GM19328 (cell line): ENCODE data around the gene PPIA.
"Not testable (repeated sequence)": the region's sequence is repeated elsewhere in the genome, so short reads cannot be mapped to it uniquely, and the experiment has no call there.

Experiments
- ATAC-seq: cut with Tn5 transposase; IDR thresholded peaks from one replicate; pipeline ENCODE4 v1.9.1; 2021; ENCODE audit warnings: mild to moderate bottlenecking, moderate library complexity; ENCODE audit not compliant: unreplicated experiment

PPIA gene

GRCh38 chr7:44819292-44819691, 22.8 kb downstream of the PPIA start:
- ATAC-seq: no peak

- ATAC-seq: no peak
Observed at GRCh38 chr7:44823255-44823781, 26.8 kb downstream of the PPIA start.

GRCh38 chr7:44824894-44825526, 28.5 kb downstream of the PPIA start:
- no peak for ATAC-seq

DNA sequence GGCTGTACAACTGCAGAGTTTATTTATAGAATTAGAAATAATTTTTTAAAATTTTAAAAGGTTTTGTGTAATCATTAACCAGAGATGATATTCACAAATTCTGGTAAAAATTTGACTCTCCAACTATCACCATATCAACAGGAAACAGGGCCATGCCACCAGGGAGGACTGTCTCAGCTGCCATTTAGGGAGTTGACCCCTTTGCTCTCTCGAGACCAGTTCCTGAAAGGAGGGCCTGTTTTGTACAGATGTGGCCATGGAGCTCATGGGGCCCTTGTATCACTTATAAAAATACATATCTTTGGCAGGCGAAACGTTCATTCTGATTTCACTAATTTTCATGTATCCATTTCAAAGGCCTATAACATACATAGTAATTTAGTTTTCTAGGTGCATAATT, 31.1 kb downstream of the PPIA start:
- no peak for ATAC-seq

DNA sequence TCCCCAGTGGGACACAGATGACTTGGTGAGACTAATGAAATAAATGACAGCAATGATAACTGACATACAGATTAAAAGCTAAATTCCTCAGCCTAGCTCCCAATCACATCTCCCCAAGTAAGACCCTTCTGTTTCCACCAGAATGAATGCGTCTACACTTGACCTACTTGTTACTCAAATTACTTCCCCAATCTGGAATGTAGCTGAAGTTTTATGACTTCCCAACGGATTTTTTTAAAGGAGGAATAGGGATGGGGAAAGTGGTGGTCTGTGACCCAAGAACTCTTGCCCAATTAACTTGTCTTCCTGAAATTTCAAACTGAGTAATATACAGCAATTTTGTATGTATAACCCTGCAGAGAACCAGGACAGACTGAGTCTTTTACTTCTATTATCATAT, 42.3 kb downstream of the PPIA start:
- no peak for ATAC-seq

GRCh38 chr7:44842675-44843074, 46.2 kb downstream of the PPIA start:
- ATAC-seq: not testable (repeated sequence)

- ATAC-seq: not testable (repeated sequence)
Observed at GRCh38 chr7:44843440-44843839, 47.0 kb downstream of the PPIA start.

- ATAC-seq: no peak
Observed at GRCh38 chr7:44845451-44845850, 49.0 kb downstream of the PPIA start.

- ATAC-seq: not testable (repeated sequence)
Observed at GRCh38 chr7:44846390-44846789, 49.9 kb downstream of the PPIA start.

GRCh38 chr7:44846816-44847508, 50.5 kb downstream of the PPIA start:
- ATAC-seq: no peak

GRCh38 chr7:44847509-44847919, 51.0 kb downstream of the PPIA start:
- ATAC-seq: peak; percentile 59

DNA sequence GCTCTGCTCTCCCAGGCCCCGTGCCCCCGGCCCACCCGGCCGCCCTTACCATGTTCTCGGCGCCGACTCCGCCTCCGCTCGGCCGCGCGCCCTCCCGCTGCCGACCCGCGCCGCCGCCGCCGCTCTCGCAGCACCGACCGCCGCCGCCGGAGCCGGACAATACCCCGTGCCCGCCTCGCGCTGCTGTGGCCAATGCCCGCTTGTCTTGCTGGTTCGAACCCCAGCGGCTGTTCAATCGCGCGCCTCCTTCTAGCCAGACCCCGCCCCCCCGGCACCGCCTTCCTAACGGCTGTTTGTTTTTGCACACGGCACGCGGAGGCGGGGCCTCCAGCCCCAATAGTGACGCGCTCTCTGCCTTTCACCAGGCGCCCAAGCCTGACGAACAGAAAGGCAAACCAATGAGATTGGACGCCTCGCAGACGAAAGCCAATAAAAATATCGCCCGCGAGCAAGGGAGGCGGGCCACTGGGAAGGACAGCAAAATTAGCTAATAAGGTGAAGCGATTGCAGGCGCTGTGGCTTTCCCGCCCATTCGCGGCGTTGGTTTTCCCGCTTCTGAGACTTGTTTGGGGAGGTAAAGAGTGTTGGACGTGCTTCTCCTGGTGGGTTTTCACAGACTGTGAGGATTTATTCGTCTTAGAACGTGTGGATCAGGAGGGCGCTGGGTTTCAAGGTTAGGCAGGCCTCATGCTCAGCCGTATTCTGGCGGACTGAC, 51.6 kb downstream of the PPIA start, which contains the start of gene H2AZ2:
Gene H2AZ2, minus strand, starts transcription at position 168 of the 715 bp plus-strand sequence. Its CDS starts 116 bp downstream, at position 52.
- ATAC-seq: peak; percentile 83

- no peak for ATAC-seq
Observed at GRCh38 chr7:44849259-44849884, 52.9 kb downstream of the PPIA start.

DNA sequence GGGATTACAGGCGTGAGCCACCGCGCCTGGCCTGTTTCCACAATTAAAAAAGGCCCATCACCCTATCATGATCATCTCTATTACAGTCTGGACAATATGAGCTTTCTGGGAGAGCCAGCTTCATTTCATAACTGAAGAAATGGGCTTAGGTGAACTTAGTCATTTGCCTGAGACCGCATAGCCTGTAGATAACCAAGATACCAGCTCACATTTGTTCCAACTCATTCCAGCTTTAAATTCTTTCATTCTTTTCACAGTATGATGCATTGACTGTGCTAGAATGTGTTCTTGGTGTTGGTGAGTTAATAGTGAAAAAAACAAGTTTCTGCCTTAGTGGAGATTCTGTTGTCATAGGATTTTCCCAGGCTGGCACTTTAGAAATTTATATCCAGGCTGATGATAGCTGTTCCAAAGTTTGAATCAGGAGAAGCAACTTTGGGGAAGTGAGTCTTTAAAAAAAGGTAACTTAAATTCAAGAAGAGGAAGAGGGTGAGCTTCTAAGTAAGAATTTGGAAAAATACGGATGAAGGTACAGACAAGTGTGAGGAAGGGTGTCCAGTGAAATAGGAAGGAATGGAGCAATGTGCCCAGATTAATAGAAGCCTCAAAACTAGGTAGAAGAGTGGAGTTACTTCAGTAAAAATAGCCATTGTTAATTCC, 53.5 kb downstream of the PPIA start:
- ATAC-seq: no peak

DNA sequence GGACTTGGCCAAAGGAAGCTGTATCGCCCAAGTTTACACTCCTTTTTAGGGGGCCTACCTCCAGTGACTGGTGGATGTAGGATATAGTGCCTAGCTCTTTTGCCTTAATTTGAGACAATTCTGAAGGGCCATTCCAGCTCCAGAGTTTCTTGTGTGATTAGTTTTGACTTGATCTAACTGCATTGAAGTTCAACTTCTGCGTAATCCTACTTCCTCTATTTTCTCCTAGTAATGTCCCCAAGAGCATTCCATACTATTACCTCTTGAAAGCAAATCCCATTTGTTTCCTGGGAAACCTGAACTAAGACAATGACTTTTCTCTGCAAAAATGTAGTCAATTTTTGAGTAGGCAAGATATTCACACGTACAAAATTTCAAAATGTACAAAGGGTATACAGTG, 56.1 kb downstream of the PPIA start:
- no peak for ATAC-seq
